Measurements from ENCODE around the gene LDHAL6B.
A peak's percentile ranks its signal among the peaks of the same experiment; 100 is the strongest.
"Not testable (repeated sequence)": the region's sequence is repeated elsewhere in the genome, so short reads cannot be mapped to it uniquely, and the experiment has no call there.

Gene LDHAL6B

GRCh38 chr15:59206623-59207183 lies at the start of gene LDHAL6B:
Gene LDHAL6B, plus strand, starts transcription at chr15:59206843. Its CDS starts 98 bp downstream, at chr15:59206941.
- DNase-seq: no peak

GRCh38 chr15:59157396-59157795 lies 49.2 kb upstream of the LDHAL6B start:
- no peak for DNase-seq

GRCh38 chr15:59157840-59158700 lies 48.6 kb upstream of the LDHAL6B start:
- no peak for DNase-seq

- DNase-seq: no peak
Measured at GRCh38 chr15:59158701-59159034, 48.0 kb upstream of the LDHAL6B start.

DNA sequence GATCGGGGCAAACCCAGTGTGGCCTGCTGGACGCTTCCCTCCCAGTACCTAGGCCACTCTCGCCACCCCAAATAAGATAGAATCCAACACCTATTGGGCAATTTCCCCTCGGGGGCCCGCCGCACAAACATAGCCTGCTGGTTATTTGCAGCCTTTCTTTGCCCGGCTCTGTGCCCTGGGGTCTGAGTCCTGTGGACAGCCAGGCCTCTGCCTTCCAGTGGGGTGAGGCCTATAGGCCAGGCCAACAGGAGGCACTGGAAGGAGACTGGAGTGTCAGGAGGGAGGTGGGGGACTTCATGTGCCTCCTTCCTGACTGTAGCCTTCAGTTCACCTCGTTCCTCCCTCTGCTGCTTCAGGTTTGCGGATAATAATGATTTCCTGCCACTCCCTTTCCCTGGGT lies 47.4 kb upstream of the LDHAL6B start:
- DNase-seq: no peak

DNA sequence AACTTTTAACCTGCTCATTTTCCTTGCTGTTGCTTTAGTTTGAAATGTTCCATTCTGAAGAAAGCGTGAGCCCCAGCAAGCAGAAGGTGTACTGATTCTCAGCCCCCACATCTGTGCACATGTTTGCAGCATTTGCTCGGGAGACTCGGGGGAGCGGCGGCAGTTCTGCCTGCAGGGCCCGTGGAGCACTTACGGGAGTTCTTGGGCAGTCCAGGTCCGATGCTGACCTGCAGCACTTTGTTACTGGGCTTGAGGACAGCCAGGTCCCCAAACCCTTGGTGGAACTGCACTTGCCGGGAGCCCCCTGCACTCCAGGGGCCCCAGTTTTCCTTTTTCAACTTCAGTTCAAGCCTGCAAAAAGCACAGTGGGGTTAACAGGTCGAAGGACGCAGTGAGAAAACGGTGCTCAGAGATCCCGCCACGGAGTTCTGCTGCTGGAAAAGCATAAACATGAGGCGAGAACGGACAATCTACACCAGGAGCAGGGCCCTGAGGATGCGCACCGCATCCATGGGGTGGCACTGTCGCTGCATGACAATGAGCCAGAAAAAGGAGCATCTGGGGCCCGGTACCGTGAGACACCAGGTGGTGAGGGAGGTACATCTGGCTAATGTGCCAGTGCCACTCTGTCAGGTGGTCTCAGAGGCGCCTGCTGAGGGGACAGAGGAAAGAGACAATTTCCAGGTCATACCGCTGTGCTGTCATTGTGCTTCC lies 45.6 kb upstream of the LDHAL6B start:
- no peak for DNase-seq

GRCh38 chr15:59162080-59162479 lies 44.6 kb upstream of the LDHAL6B start:
- not testable (repeated sequence) for DNase-seq

- no peak for DNase-seq
Measured at GRCh38 chr15:59165726-59166125, 40.9 kb upstream of the LDHAL6B start.

GRCh38 chr15:59166166-59166565 lies 40.5 kb upstream of the LDHAL6B start:
- DNase-seq: no peak

GRCh38 chr15:59166601-59167265 lies 39.9 kb upstream of the LDHAL6B start:
- no peak for DNase-seq

GRCh38 chr15:59168536-59168935 lies 38.1 kb upstream of the LDHAL6B start:
- peak; percentile 44 for DNase-seq

DNA sequence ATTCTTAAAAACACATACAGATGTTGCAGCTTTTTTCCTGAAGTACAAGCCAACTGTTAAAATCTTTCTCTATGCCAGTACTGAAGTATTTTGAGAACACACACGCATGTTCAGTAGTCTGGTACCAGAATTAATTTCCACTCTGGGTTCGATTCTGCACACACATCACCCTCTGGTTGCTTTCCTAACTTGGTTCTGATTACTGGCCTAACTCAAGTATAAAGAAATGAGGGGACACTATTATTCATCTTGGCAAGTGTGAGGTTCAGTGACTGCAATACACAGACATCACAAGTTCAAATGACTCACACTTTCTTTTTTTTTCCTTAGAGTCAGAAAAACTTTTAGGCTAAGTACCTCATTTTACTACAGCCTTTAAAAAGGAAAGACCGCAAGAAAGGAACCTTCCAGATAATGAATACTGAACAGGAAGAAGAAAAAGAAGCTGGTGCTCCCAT lies 37.4 kb upstream of the LDHAL6B start:
- DNase-seq: peak; percentile 78

DNA sequence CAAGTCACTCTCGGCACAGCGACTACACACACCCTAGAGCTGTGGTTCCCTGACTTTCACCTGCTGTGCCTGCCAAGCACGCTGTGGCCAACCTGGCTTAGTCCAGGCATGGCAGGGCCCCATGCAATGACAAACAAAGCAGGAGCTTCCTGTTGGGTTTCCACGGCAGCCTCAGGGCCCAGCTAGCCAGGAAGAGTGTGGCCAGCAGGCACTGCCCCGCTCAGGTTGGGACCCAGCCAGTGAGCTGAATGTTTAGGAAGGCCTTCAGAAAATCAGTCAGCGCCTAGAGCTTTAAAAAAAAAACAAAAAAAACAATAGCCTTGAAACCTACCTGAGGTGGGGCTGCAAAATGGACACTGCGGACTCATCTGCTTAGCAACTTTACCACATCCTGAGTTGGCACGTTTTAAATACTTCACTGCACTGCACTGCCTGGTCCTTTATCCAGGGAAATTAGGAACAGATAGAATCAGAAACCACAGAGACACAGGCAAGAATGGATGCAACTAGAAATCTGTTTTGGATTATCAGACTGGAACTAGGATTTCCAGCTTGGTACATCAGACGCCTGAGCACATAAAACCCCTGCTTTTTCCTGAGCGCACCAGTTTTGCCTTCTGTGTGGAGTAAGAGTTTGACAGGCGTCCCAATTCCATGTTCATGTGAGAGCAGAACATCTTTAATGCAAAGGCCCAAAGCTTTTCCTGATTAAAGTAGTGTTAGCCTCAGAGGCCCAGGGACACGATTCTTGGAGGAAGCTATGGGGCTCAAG lies 36.2 kb upstream of the LDHAL6B start:
- peak; percentile 92 for DNase-seq

- no peak for DNase-seq
Measured at GRCh38 chr15:59171067-59171397, 35.6 kb upstream of the LDHAL6B start.

GRCh38 chr15:59172289-59172901 lies 34.2 kb upstream of the LDHAL6B start:
- DNase-seq: no peak

GRCh38 chr15:59173194-59173593 lies 33.4 kb upstream of the LDHAL6B start:
- DNase-seq: no peak

DNA sequence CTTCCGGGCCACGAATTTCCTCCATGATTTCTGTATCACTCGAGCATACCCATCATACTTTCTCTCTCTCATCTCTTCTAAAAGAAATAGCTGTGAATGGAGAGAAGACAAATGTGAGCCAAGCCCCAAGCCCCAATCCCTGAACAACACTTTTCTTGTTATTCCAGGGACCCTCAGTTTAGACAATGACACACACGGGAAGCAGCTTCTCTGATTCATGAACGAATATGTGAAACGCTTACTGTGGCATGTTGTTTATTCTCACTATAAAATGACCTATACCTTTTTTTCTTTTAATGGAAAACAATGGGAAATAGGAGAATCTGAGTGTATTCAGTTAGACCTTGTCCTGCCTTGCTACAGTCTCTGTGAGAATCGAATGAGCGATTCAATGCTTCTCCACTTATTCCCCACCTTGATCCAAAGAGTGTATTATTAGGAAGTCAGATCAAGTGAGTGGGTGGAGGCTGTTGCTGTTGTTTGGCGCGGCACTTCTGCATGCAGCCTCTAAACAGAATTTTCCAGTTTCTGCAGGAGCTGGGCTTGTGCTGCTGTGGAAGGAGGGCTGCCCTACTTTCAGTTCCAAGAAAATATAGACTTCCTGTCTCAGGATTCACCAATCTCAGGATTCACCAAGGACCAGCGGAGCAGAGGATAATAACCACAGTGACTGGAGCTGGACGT lies 32.4 kb upstream of the LDHAL6B start:
- peak; percentile 38 for DNase-seq

GRCh38 chr15:59174835-59175831 lies 31.5 kb upstream of the LDHAL6B start:
- peak; percentile 72 for DNase-seq

GRCh38 chr15:59176653-59177316 lies 29.9 kb upstream of the LDHAL6B start:
- peak; percentile 70 for DNase-seq

GRCh38 chr15:59177317-59177660 lies 29.4 kb upstream of the LDHAL6B start:
- DNase-seq: no peak
